ENCODE measurements around the gene TMPRSS11B.
"Not testable (repeated sequence)": the region's sequence is repeated elsewhere in the genome, so short reads cannot be mapped to it uniquely, and the experiment has no call there.

The TMPRSS11B gene

GRCh38 chr4:68216501-68216900 lies 29.0 kb downstream of the TMPRSS11B start:
- no peak for DNase-seq

GRCh38 chr4:68209003-68209402 lies 36.5 kb downstream of the TMPRSS11B start:
- no peak for DNase-seq

GRCh38 chr4:68194305-68194704 lies 51.2 kb downstream of the TMPRSS11B start:
- DNase-seq = not testable (repeated sequence)

- DNase-seq = no peak
These were observed 52.3 kb downstream of the TMPRSS11B start for GRCh38 chr4:68193194-68193593.

- DNase-seq = no peak
These were observed 58.3 kb downstream of the TMPRSS11B start for GRCh38 chr4:68187145-68187544.

GRCh38 chr4:68184923-68185322 lies 60.6 kb downstream of the TMPRSS11B start:
- no peak for DNase-seq

- DNase-seq = no peak
These were observed 62.1 kb downstream of the TMPRSS11B start for GRCh38 chr4:68183417-68183816.

- no peak for DNase-seq
These were observed 63.1 kb downstream of the TMPRSS11B start for GRCh38 chr4:68182382-68182820.

- no peak for DNase-seq
These were observed 64.5 kb downstream of the TMPRSS11B start for GRCh38 chr4:68180849-68181526.

GRCh38 chr4:68176904-68177303 lies 68.6 kb downstream of the TMPRSS11B start:
- no peak for DNase-seq

All from SHP77 (cell line).